ENCODE data around the gene CAAP1. TPM values are rescaled to one million over a fixed set of nuclear protein-coding genes. Genes with fewer than 3 reads are reported as not detected.
A peak's percentile ranks its signal among the peaks of the same experiment; 100 is the strongest.

CAAP1 gene
- total RNA-seq, 1 experiment from 2014 or later, result 30.5 TPM

GRCh38 chr9:26893030-26893676, 551 bp upstream of the CAAP1 start:
- H4K8ac ChIP-seq (replicated peaks; ENCODE audit: insufficient read length, low read depth, low read length), result no peak overlapping the region

More at GRCh38 chr9:26893030-26893676, 551 bp upstream of the CAAP1 start:
- Histone ChIP-seq H3K18ac (ENCODE audit: insufficient read length, low read depth, low read length) (peak overlapping the region; percentile 15), H3K79me2 (ENCODE audit: insufficient read depth, low read length) (peaks cover 19% of the 10 kb centered on the region; the same call in 1 of the 2 replicates), H3T11ph (ENCODE audit: low read length) (no peak overlapping the region), H3K4ac (ENCODE audit: low read depth, low read length) (no peak overlapping the region), H2BK120ac (ENCODE audit: low read depth, low read length, poor library complexity, severe bottlenecking) (no peak overlapping the region), H3K79me1 (ENCODE audit: insufficient read depth, low read depth, low read length, poor library complexity, severe bottlenecking) (no peaks in the 10 kb centered on the region), H4K20me1 (ENCODE audit: control insufficient read depth, insufficient read depth, insufficient read length) (no peaks in the 10 kb centered on the region), H3K23ac (ENCODE audit: insufficient read length, low read depth, low read length) (no peak overlapping the region), H2BK12ac (ENCODE audit: insufficient read length, low read depth, low read length) (no peak overlapping the region), H3K27me3 (ENCODE audit: insufficient read depth, low read length) (no peaks in the 10 kb centered on the region), H4K91ac (ENCODE audit: insufficient read length, low read depth, low read length) (no peak overlapping the region), H2AFZ (ENCODE audit: low read length) (no peak overlapping the region), H3K4me2 (ENCODE audit: insufficient read depth, insufficient read length, low read length) (peak overlapping the region; percentile 48), H2BK15ac (ENCODE audit: low read depth, low read length) (no peak overlapping the region), H4K5ac (ENCODE audit: insufficient read length, low read depth, low read length) (no peak overlapping the region), H2BK20ac (ENCODE audit: low read depth, low read length, poor library complexity, severe bottlenecking) (no peak overlapping the region), H2BK5ac (ENCODE audit: insufficient read length, low read length) (no peak overlapping the region), H3K9me3 (ENCODE audit: control insufficient read depth, low read depth, low read length) (no peaks in the 10 kb centered on the region), H3K4me1 (ENCODE audit: insufficient read depth, low read length) (no peaks in the 10 kb centered on the region), H3K23me2 (ENCODE audit: insufficient read length, low read depth, low read length, poor library complexity, severe bottlenecking) (no peaks in the 10 kb centered on the region), H3K14ac (ENCODE audit: insufficient read depth, low read length) (no peak overlapping the region), H3K27ac (ENCODE audit: insufficient read length, low read depth, low read length) (no peak overlapping the region), H3K56ac (ENCODE audit: insufficient read length, low read depth, low read length) (no peak overlapping the region), H2AK5ac (ENCODE audit: insufficient read length, low read length) (no peak overlapping the region), H3K9ac (ENCODE audit: extremely low read depth, insufficient read length, low read length) (peak overlapping the region; percentile 46)
- Mint-ChIP-seq H3K27ac (peak overlapping the region; percentile 99 to 100 (median 100)), H3K4me1 (peaks cover 16 to 17% of the 10 kb centered on the region in 2 experiments), H3K4me3 (peak overlapping the region; percentile 93 to 100), H3K36me3 (ENCODE audit: insufficient read depth in 1 of 3, low read depth in 3 of 3) (peaks cover 5 to 7% (median 6%) of the 10 kb centered on the region in 3 experiments; a peak in 5 of 7 replicates), H3K27me3 (ENCODE audit: low read depth) (no peaks in the 10 kb centered on the region), H3K9me3 (peaks cover 6 to 8% of the 10 kb centered on the region in 2 experiments)
- no peak for DNase-seq
- WGBS (ENCODE audit: extremely low coverage, insufficient read length, low lambda C conversion rate), result no CpG with 5 or more reads among the region's 7 CpGs
- TF ChIP-seq CTCF (conservative IDR thresholded peaks at IDR 0.05), result no peak
